ENCODE data around the gene IFT81. TPM values are rescaled to one million over a fixed set of nuclear protein-coding genes. Genes with fewer than 3 reads are reported as not detected.
A peak's percentile ranks its signal among the peaks of the same experiment; 100 is the strongest.

The IFT81 gene
- total RNA-seq, 2 donors from 2014 or later: 20.2 to 29.6 TPM

- Histone ChIP-seq H3K27me3 (ENCODE audit: control insufficient read depth, insufficient read depth, low read length, poor library complexity, severe bottlenecking) (no peaks in the 10 kb centered on the region), H3K4me1 (ENCODE audit: control insufficient read depth, insufficient read depth, low read length) (peaks cover 4% of the 10 kb centered on the region), H3K9ac (ENCODE audit: extremely low read depth, low read length, poor library complexity, severe bottlenecking) (no peak overlapping the region), H3K36me3 (ENCODE audit: control insufficient read depth, insufficient read depth, low read length) (no peaks in the 10 kb centered on the region), H3K27ac (ENCODE audit: low read depth, low read length) (no peak overlapping the region), H3K9me3 (ENCODE audit: control insufficient read depth, low read length) (no peaks in the 10 kb centered on the region), H3K4me3 (ENCODE audit: low read length) (no peak overlapping the region)
- TF ChIP-seq, protein P1, sequence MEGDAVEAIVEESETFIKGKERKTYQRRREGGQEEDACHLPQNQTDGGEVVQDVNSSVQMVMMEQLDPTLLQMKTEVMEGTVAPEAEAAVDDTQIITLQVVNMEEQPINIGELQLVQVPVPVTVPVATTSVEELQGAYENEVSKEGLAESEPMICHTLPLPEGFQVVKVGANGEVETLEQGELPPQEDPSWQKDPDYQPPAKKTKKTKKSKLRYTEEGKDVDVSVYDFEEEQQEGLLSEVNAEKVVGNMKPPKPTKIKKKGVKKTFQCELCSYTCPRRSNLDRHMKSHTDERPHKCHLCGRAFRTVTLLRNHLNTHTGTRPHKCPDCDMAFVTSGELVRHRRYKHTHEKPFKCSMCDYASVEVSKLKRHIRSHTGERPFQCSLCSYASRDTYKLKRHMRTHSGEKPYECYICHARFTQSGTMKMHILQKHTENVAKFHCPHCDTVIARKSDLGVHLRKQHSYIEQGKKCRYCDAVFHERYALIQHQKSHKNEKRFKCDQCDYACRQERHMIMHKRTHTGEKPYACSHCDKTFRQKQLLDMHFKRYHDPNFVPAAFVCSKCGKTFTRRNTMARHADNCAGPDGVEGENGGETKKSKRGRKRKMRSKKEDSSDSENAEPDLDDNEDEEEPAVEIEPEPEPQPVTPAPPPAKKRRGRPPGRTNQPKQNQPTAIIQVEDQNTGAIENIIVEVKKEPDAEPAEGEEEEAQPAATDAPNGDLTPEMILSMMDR (conservative IDR thresholded peaks at IDR 0.05): no peak
- Mint-ChIP-seq H3K36me3 (ENCODE audit: low read depth) (no peaks in the 10 kb centered on the region), H3K27ac (no peak overlapping the region), H3K4me1 (no peaks in the 10 kb centered on the region), H3K9me3 (no peaks in the 10 kb centered on the region), H3K27me3 (ENCODE audit: insufficient read depth) (no peaks in the 10 kb centered on the region), H3K4me3 (no peak overlapping the region)
- DNase-seq: no peak
- 100% methylated on average over 1 of the region's 1 CpG for WGBS, 2 experiments (ENCODE audit: insufficient coverage in 1 of 2, insufficient read length in 1 of 2)
Measured at GRCh38 chr12:110235383-110235782, 111.2 kb downstream of the IFT81 start.

GRCh38 chr12:110243227-110243626, 119.1 kb downstream of the IFT81 start:
- no peak overlapping the region for H3K27ac Mint-ChIP-seq

GRCh38 chr12:110244372-110244771, 120.2 kb downstream of the IFT81 start:
- H3K27me3 ChIP-seq (ENCODE audit: control insufficient read depth, insufficient read depth, low read length, poor library complexity, severe bottlenecking): no peaks in the 10 kb centered on the region
- Mint-ChIP-seq H3K4me3 (no peak overlapping the region), H3K4me1 (peaks cover 39% of the 10 kb centered on the region), H3K9me3 (peaks cover 3% of the 10 kb centered on the region), H3K27ac (peak overlapping the region; percentile 5), H3K27me3 (ENCODE audit: insufficient read depth) (no peaks in the 10 kb centered on the region), H3K36me3 (ENCODE audit: low read depth) (peaks cover 5% of the 10 kb centered on the region)
- H3K36me3 ChIP-seq (ENCODE audit: control insufficient read depth, insufficient read depth, low read length): peaks cover 11% of the 10 kb centered on the region
- 92% methylated on average over 9 to 12 of the region's 12 CpGs for WGBS, 2 experiments (ENCODE audit: insufficient coverage in 1 of 2, insufficient read length in 1 of 2)
- H3K9me3 ChIP-seq (ENCODE audit: control insufficient read depth, low read length): peaks cover 9% of the 10 kb centered on the region
- DNase-seq: no peak
- H3K4me3 ChIP-seq (ENCODE audit: low read length): no peak overlapping the region
- no peak overlapping the region for H3K27ac ChIP-seq (ENCODE audit: low read depth, low read length)
- TF ChIP-seq, protein P1 (conservative IDR thresholded peaks at IDR 0.05): no peak
- H3K9ac ChIP-seq (ENCODE audit: extremely low read depth, low read length, poor library complexity, severe bottlenecking): no peak overlapping the region
- H3K4me1 ChIP-seq (ENCODE audit: control insufficient read depth, insufficient read depth, low read length): peaks cover 12% of the 10 kb centered on the region

More at GRCh38 chr12:110243227-110243626, 119.1 kb downstream of the IFT81 start:
- peaks cover 3% of the 10 kb centered on the region for H3K9me3 Mint-ChIP-seq
- no peak overlapping the region for H3K4me3 Mint-ChIP-seq
- no peak overlapping the region for H3K9ac ChIP-seq (ENCODE audit: extremely low read depth, low read length, poor library complexity, severe bottlenecking)
- peak overlapping the region; percentile 29 for H3K27ac ChIP-seq (ENCODE audit: low read depth, low read length)
- 93 to 95% methylated on average over 4 to 5 of the region's 5 CpGs for WGBS, 2 experiments (ENCODE audit: insufficient coverage in 1 of 2, insufficient read length in 1 of 2)
- no peak overlapping the region for H3K4me3 ChIP-seq (ENCODE audit: low read length)
- no peaks in the 10 kb centered on the region for H3K27me3 ChIP-seq (ENCODE audit: control insufficient read depth, insufficient read depth, low read length, poor library complexity, severe bottlenecking)
- H3K4me1 Mint-ChIP-seq: peaks cover 31% of the 10 kb centered on the region
- TF ChIP-seq, protein P1 (conservative IDR thresholded peaks at IDR 0.05): no peak
- no peaks in the 10 kb centered on the region for H3K27me3 Mint-ChIP-seq (ENCODE audit: insufficient read depth)
- DNase-seq: no peak
- peaks cover 5% of the 10 kb centered on the region for H3K36me3 Mint-ChIP-seq (ENCODE audit: low read depth)
- H3K4me1 ChIP-seq (ENCODE audit: control insufficient read depth, insufficient read depth, low read length): peaks cover 12% of the 10 kb centered on the region
- peaks cover 9% of the 10 kb centered on the region for H3K9me3 ChIP-seq (ENCODE audit: control insufficient read depth, low read length)
- peaks cover 11% of the 10 kb centered on the region for H3K36me3 ChIP-seq (ENCODE audit: control insufficient read depth, insufficient read depth, low read length)

Measured in endodermal cell (in vitro differentiated cells).